Amygdala (tissue), 56 donors: ENCODE measurements around the gene IHH.
A peak's percentile ranks its signal among the peaks of the same experiment; 100 is the strongest.

ENCODE experiments used
- DNase-seq, 56 donors: peaks; one replicate each; lab custom pipeline; 2025; lab: John Stamatoyannopoulos, UW

The IHH gene

DNA sequence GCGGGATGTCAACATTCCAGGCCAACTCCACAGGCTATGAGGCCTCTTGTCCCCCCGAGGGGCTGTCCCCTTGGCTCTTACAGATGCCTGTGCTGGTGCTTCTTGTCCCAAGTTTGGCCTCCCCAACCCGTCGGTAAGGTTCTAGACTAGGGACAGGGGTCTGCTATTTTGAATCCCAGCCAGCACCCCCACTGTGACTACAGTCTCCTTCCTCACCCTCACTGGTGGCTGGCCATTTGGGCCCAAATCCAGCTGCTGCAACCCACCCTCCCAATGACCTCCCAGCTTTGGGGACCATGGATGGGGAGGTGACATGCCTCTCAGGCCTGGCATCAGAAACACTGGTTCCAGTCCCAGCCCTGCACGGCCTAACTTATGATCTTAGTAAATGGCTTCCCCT lies 38.1 kb downstream of the IHH start:
- DNase-seq, result no peak

- DNase-seq, result no peak
These were observed 38.7 kb downstream of the IHH start for GRCh38 chr2:219022041-219022440.

DNA sequence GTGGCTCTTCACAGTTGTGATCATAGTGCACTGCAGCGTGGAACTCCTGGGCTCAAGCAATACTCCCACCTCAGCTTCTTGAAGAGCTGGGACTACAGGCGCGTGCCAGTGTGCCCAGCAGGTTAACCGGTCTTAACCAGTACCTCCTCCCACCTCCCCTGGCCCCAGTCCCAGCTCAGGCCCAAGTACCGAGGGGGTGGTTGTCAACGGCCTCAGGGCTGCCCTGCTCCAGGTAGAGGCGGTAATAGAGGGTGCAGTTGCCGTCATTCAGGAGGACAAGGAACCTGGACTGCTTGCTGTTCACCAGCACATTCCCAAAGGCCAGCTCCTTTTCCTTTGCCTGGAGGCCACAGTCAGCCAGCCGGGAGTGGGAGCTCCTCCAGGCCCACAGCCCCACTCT lies 39.1 kb downstream of the IHH start:
- DNase-seq, result no peak

DNA sequence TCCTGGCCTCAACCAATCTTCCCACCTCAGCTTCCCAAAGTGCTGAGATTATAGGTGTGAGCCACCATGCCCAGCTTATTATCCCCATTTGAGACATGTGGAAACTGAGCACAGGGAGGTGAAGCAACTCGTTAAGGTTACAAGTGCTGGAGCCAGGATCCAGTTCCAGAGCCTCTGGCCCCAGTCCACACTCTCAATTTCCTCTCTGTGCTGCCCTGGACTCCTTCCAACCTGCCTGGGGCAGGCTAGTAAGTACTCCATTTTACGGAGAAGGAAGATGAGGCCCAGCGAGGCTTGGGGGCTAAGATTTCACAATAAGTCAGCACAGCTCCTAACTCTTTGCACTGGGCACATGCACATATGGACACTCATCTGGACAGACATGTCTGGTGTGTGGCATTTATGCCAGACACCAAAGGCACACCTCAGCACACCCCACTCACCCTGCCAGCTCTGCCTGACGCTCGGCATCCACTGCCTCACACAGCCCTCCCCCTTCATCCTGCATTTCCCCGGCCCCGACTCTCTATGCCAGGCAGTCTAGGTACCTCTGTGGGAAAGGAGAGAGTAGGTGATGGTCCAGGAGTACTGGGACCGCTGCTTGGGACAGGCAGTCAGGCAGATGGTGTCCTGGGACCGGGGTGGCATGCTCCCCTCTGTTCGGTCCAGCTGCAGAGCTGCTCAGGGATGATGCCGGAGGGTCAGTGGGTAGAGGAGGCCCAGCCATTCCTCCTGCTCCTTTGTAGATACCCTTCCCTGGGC lies 39.9 kb downstream of the IHH start:
- no peak for DNase-seq

DNA sequence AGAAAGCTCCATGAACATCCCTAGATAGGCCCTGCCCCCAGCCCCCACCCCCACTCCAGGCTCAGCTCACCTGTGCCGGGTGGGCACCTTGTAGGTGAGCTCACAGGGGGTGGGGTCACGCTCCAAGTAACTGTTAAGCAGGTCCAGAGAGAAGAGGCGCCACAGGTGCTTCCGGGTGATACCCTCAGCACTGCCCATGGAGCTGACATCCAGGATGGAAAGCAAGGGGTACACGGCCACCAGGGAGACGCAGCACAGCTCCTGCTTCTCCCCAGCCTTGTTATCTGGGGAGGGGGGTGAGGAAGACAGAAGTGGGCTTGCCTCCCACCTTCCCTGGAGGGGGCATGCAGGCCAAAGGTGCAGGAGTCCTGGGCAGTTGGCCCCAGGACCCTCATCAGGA lies 41.3 kb downstream of the IHH start:
- DNase-seq, result no peak

DNA sequence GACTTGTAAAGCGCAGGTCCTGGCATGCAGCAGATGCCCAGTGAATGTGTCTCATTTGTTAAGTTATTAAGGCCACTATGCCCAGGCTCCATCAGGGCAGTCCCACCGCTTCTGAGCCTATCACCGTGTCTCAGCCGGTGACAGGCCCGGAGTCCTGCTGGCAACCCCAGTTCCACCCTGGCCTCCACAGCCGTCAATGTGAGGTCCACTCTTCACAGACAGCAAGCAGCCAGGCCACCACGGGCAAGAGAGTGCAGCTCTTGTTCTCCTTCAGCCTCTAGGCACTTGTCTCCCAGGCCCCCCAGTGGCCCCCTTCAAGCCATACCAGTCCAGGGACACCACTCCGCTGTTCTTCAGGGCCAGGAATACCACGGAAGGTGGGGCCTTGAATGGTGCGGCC lies 42.0 kb downstream of the IHH start:
- DNase-seq, result no peak

- no peak for DNase-seq
These were observed 42.4 kb downstream of the IHH start for GRCh38 chr2:219018286-219018685.

- peak in 47 of 56 donors; percentile 13 to 85 (median 55) for DNase-seq
These were observed 43.4 kb downstream of the IHH start for GRCh38 chr2:219017201-219017931.

- no peak for DNase-seq
These were observed 44.0 kb downstream of the IHH start for GRCh38 chr2:219016721-219017120.

DNA sequence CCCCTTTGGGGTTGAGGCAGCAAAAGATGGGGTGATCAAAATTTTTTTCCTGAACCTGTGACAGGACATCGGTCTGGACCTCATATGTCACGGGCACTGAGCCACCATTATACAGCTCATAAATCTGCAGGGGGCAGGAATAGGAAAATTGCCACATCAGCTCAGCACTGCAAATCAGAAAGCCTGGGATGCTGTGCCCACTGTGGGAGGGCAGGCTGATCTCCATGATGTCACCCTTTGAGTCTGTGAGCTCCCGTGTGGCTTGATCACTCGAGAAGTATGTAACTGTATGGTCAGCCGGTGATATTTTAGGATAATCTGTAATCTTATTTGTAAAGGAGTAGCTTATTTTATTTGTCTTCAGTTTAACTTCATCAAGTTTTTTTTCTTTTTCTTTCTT lies 49.8 kb downstream of the IHH start:
- no peak for DNase-seq

GRCh38 chr2:219010162-219010756 lies 50.5 kb downstream of the IHH start:
- DNase-seq, result no peak

- no peak for DNase-seq
These were observed 51.4 kb downstream of the IHH start for GRCh38 chr2:219009294-219009693.
